Hepatocyte (in vitro differentiated cells): ENCODE data around the gene RASD2. TPM values are rescaled to one million over a fixed set of nuclear protein-coding genes. Genes with fewer than 3 reads are reported as not detected.

Experiments used
- DNase-seq: peaks from one replicate; pipeline ENCODE4 v3.0.0-alpha.2; 2016; ENCODE audit warnings: low spot score
- H2AFZ ChIP-seq: fragments of 200-600 bp; sonication (generic); 2 replicates; pipeline ENCODE4 v1.6.0; 2016; ENCODE audit warnings: antibody characterized with exemption, mild to moderate bottlenecking
- H3K27ac ChIP-seq: fragments of 200-600 bp; sonication (generic); 2 replicates; pipeline ENCODE4 v1.5.1; 2016; ENCODE audit warnings: mild to moderate bottlenecking
- H3K27me3 ChIP-seq: fragments of 200-600 bp; sonication (generic); 2 replicates; pipeline ENCODE4 v1.6.1; 2016
- H3K36me3 ChIP-seq: fragments of 200-600 bp; sonication (generic); replicated peaks from 2 replicates; pipeline ENCODE4 v1.5.1; 2016; ENCODE audit warnings: low read depth; ENCODE audit not compliant: insufficient read depth
- H3K4me1 ChIP-seq: fragments of 200-600 bp; sonication (generic); 2 replicates; pipeline ENCODE4 v1.5.1; 2016; ENCODE audit warnings: mild to moderate bottlenecking, moderate library complexity; ENCODE audit not compliant: insufficient read depth
- H3K4me2 ChIP-seq: fragments of 200-600 bp; sonication (generic); 2 replicates; pipeline ENCODE4 v1.6.0; 2016
- H3K4me3 ChIP-seq: fragments of 200-600 bp; sonication (generic); 2 replicates; pipeline ENCODE4 v1.5.1; 2016; ENCODE audit warnings: mild to moderate bottlenecking
- H3K79me2 ChIP-seq: fragments of 200-600 bp; sonication (generic); 2 replicates; pipeline ENCODE4 v1.6.0; 2017; ENCODE audit warnings: mild to moderate bottlenecking
- H3K9me2 ChIP-seq: fragments of 200-600 bp; sonication (generic); replicated peaks from 2 replicates; pipeline ENCODE4 v1.6.0; 2017; ENCODE audit warnings: mild to moderate bottlenecking; ENCODE audit not compliant: insufficient read depth
- H3K9me3 ChIP-seq: fragments of 200-600 bp; sonication (generic); 2 replicates; pipeline ENCODE4 v1.5.1; 2016; ENCODE audit warnings: low read depth, mild to moderate bottlenecking
- H4K20me1 ChIP-seq: fragments of 200-600 bp; sonication (generic); 2 replicates; pipeline ENCODE4 v1.6.0; 2016; ENCODE audit warnings: mild to moderate bottlenecking; ENCODE audit not compliant: insufficient read depth, poor library complexity, severe bottlenecking
- CTCF ChIP-seq: fragments of 200-600 bp; sonication (generic); IDR thresholded peaks from 2 replicates; pipeline ENCODE4 v1.5.1; 2016; ENCODE audit warnings: antibody characterized with exemption, mild to moderate bottlenecking; ENCODE audit not compliant: poor library complexity
- EZH2 ChIP-seq: fragments of 200-600 bp; sonication (generic); IDR thresholded peaks from 2 replicates; pipeline ENCODE4 v1.6.1; 2016; ENCODE audit warnings: antibody characterized with exemption, mild to moderate bottlenecking, borderline replicate concordance
- EZH2phosphoT487 ChIP-seq: fragments of 200-600 bp; sonication (generic); IDR thresholded peaks from one replicate; pipeline ENCODE4 v1.6.1; 2018; ENCODE audit warnings: antibody characterized with exemption, mild to moderate bottlenecking, low read depth, moderate library complexity; ENCODE audit not compliant: unreplicated experiment, severe bottlenecking
- WGBS: methylation state at CpG from one replicate; pipeline ENCODE4 v1.1.6; 2016; ENCODE audit warnings: low lambda C conversion rate; ENCODE audit errors: missing lambda C conversion rate; 5-methylcytosine and 5-hydroxymethylcytosine counted together
- polyA plus RNA-seq: library from polyadenylated mRNA; unstranded; fragments of >200 nt; fragmentation: Nextera tagmentation; extraction: Ambion mirVana; gene quantifications from 2 replicates; pipeline ENCODE4 v1.2.1, GENCODE V29; 2016
- total RNA-seq: library from RNA; depleted of rRNA; stranded (reverse); fragments of >200 nt; gene quantifications from 2 replicates; pipeline ENCODE4 v1.2.3, GENCODE V29; 2014

Gene RASD2
- total and polyA plus RNA-seq, 2 experiments from 2014 or later = 1.3 to 12.7 TPM

- H2AFZ ChIP-seq = no peak overlapping the region
- H3K27me3 ChIP-seq = no peaks in the 10 kb centered on the region
- H3K9me3 ChIP-seq = no peaks in the 10 kb centered on the region
- H3K4me2 ChIP-seq = no peak overlapping the region
- no peaks in the 10 kb centered on the region for H3K36me3 ChIP-seq
- no peaks in the 10 kb centered on the region for H4K20me1 ChIP-seq
- H3K27ac ChIP-seq = no peak overlapping the region
- DNase-seq = no peak
- no peak for TF ChIP-seq EZH2phosphoT487
- TF ChIP-seq CTCF = no peak
- no peak for TF ChIP-seq EZH2
- no peaks in the 10 kb centered on the region for H3K9me2 ChIP-seq
- H3K4me1 ChIP-seq = no peaks in the 10 kb centered on the region
- H3K4me3 ChIP-seq = no peak overlapping the region
- 57% methylated on average over 3 of the region's 3 CpGs for WGBS
- no peaks in the 10 kb centered on the region for H3K79me2 ChIP-seq
Observed at GRCh38 chr22:35593071-35593890, 52.6 kb downstream of the RASD2 start.

GRCh38 chr22:35593891-35594470 is 53.4 kb downstream of the RASD2 start:
- H3K4me1 ChIP-seq = no peaks in the 10 kb centered on the region
- TF ChIP-seq EZH2 (no peak), EZH2phosphoT487 (no peak), CTCF (no peak)
- WGBS = 83% methylated on average over 14 of the region's 14 CpGs
- no peak overlapping the region for H3K4me2 ChIP-seq
- no peak overlapping the region for H3K4me3 ChIP-seq
- no peak for DNase-seq
- no peaks in the 10 kb centered on the region for H4K20me1 ChIP-seq
- no peaks in the 10 kb centered on the region for H3K79me2 ChIP-seq
- no peaks in the 10 kb centered on the region for H3K36me3 ChIP-seq
- H2AFZ ChIP-seq = no peak overlapping the region
- H3K9me3 ChIP-seq = no peaks in the 10 kb centered on the region
- no peaks in the 10 kb centered on the region for H3K27me3 ChIP-seq
- H3K9me2 ChIP-seq = no peaks in the 10 kb centered on the region
- H3K27ac ChIP-seq = no peak overlapping the region

- WGBS = 95% methylated on average over 5 of the region's 5 CpGs
- TF ChIP-seq EZH2 (no peak), EZH2phosphoT487 (no peak), CTCF (no peak)
- no peaks in the 10 kb centered on the region for H3K36me3 ChIP-seq
- H3K9me2 ChIP-seq = no peaks in the 10 kb centered on the region
- H3K9me3 ChIP-seq = no peaks in the 10 kb centered on the region
- H4K20me1 ChIP-seq = no peaks in the 10 kb centered on the region
- H3K27ac ChIP-seq = no peak overlapping the region
- H2AFZ ChIP-seq = no peak overlapping the region
- DNase-seq = no peak
- H3K4me2 ChIP-seq = no peak overlapping the region
- H3K79me2 ChIP-seq = no peaks in the 10 kb centered on the region
- no peaks in the 10 kb centered on the region for H3K4me1 ChIP-seq
- H3K27me3 ChIP-seq = no peaks in the 10 kb centered on the region
- no peak overlapping the region for H3K4me3 ChIP-seq
Observed at GRCh38 chr22:35594686-35595085, 54.1 kb downstream of the RASD2 start.
